Epithelial cell of proximal tubule (primary cell): ENCODE measurements around the gene CHRNG. TPM values are rescaled to one million over a fixed set of nuclear protein-coding genes. Genes with fewer than 3 reads are reported as not detected.

Experiments used
- DNase-seq: peaks from one replicate; pipeline ENCODE4 v3.0.0-alpha.2; 2011; ENCODE audit warnings: low read depth
- H3K4me3 ChIP-seq: 2 replicates; pipeline ENCODE4 v1.5.1; 2011; ENCODE audit warnings: low read depth, mild to moderate bottlenecking, low read length
- CTCF ChIP-seq: conservative IDR thresholded peaks from 2 replicates; pipeline ENCODE4 v1.5.1; 2012; ENCODE audit warnings: low read depth, mild to moderate bottlenecking, low read length
- total RNA-seq: library from RNA; depleted of rRNA; stranded (reverse); fragments of >200 nt; gene quantifications from 2 replicates; pipeline ENCODE4 v1.2.3, GENCODE V29; 2015

Gene CHRNG
- total RNA-seq, 1 donor from 2014 or later: not detected

DNA sequence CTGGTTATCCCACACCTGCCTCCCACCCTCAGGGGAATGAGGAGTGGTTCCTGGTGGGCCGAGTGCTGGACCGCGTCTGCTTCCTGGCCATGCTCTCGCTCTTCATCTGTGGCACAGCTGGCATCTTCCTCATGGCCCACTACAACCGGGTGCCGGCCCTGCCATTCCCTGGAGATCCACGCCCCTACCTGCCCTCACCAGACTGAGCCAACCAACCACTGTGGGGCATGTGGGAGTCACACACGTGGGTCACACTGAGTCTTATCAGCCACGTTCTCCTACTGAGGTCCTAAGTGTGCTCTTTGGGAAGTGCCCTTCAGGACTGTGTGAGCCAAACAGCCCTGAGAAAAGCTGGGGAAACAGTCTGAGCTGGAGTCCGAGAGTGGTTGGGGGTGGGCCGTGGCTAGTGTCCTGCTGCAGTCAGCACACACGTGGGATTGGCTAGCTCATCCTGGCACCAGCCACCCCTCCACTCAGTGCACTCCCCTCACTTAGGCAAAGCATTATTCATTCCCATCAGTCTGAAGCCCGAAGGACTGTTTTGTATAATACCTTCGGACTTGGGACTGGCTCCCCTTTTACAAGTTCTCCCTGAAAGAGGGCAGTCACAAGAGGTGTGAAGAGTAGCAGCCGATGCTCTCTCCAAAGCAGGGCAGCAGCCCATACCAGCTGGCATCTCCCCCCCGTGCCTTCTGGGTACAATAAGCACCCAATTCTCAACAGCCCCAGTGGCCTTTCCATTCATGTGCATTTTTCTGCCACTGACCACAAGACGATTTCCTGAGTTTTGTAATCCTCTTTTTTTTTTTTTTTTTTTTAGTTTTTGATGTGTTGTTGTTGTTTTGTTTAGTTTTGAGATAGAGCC lies 6.3 kb downstream of the CHRNG start:
- no peak overlapping the region for H3K4me3 ChIP-seq
- no peak for TF ChIP-seq CTCF
- DNase-seq: no peak

DNA sequence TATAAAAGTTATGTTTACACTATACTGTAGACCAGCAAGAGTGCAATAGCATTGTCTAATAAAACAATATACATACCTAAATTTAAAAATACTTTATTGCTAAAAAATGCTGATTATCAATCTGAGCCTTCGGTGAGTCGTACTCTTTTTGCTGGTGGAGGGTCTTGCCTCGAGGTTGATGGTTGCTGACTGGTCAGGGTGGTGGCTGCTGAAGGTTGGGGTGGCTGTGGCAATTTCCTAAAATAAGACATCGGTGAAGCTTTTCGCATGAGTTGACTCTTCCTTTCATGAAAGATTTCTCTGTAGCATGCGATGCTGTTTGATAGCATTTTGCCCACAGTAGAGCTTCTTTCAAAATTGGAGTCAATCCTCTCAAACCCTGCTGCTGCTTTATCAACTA lies 8.5 kb downstream of the CHRNG start:
- no peak overlapping the region for H3K4me3 ChIP-seq
- TF ChIP-seq CTCF: no peak
- DNase-seq: no peak

DNA sequence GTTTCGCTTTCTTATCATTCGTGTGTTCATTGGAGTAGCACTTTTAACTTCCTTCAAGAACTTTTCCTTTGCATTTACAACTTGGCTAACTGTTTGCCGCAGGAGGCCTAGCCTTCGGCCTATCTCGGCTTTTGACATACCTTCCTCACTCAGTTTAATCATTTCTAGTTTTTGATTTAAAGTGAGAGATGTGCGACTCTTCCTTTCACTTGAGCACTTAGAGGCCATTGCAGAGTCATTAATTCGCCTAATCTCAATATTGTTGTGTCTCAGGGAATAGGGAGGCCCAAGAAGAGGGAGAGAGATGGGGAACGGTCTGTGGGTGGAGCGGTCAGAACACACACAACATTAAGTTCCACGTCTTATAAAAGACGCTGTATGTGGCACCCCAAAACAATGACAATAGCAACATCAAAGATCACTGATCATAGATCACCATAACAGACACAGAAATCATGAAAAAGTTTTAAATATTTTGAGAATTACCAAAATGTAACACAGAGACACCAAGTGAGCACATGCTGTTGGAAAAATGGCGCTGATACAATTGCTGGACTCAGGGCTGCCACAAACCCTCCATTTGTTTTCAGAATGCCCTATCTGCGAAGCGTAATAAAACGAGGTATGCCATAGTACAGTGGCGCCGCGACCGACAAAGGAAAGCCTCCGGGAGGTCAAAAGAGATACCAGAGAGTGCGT lies 10.3 kb downstream of the CHRNG start:
- no peak for DNase-seq
- TF ChIP-seq CTCF: no peak

DNA sequence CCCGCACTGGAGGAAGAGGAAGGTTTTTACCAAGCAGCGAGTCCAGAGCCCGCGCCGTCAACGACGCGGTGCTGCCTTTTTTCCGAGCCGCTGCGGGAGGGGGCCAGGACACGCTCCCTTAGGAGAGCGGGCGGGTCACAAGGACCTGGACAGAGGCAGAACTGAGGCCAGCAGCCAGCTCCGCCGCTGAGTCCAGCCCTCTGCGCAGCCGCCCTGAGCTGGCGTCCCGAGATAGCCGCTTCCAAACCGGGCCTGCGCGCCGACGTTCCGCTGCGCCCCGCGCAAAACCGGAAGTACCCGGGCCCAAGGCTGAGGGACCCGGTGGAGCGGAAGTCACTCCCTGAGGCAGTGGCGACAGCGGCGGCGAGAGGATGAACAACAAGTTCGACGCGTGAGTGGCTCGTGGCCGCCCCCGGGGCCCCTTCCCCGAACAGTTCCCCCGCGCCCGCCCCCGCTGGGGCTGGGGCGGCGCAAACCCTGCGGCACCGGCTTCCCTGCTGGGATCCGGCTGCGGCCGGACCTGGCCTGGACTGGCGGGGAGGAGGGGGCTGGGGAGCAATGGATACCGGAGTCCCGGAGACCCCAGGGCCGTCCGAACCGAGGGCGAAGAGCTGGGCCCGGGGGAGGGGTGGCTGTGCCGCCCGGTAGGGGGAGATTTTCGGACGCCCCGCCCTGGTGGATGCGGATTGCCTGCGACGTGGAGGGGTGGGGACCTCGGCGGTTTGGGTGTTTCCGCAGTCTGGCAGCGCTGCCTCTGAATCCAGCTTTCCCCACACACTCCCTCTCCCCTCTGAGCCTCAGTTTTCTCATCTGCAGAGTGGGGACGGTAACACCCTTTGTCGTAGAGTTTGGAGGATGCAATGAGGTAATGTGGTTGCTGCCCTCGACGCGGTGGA lies 11.1 kb downstream of the CHRNG start, which contains the start of the genes EIF4E2 and TIGD1:
TSS of gene EIF4E2 (plus strand) at position 336 of the 896 bp plus-strand sequence. CDS start at position 372, 36 bp downstream.
TSS of gene TIGD1 (minus strand) at position 204 of the 896 bp plus-strand sequence. CDS start 675 bp downstream, outside the sequence.
- peak within 1 kb of the TSS; percentile 92 for H3K4me3 ChIP-seq
- TF ChIP-seq CTCF: peak; percentile 27
- peak; percentile 40 for DNase-seq

More for the DNA sequence above, 10.3 kb downstream of the CHRNG start:
- peak overlapping the region; percentile 92 for H3K4me3 ChIP-seq

GRCh38 chr2:232551250-232551638 lies 11.8 kb downstream of the CHRNG start:
- DNase-seq: no peak
- TF ChIP-seq CTCF: no peak
- peak overlapping the region; percentile 92 for H3K4me3 ChIP-seq

GRCh38 chr2:232551776-232552175 lies 12.3 kb downstream of the CHRNG start:
- no peak for DNase-seq
- TF ChIP-seq CTCF: no peak
- H3K4me3 ChIP-seq: peak overlapping the region; percentile 92
